ENCODE measurements around the gene SETD2. TPM values are rescaled to one million over a fixed set of nuclear protein-coding genes. Genes with fewer than 3 reads are reported as not detected.

The SETD2 gene
- total and polyA plus RNA-seq, 2 experiments from 2014 or later = 16.7 to 45.2 TPM

GRCh38 chr3:47089630-47090029 lies 74.3 kb downstream of the SETD2 start (continued):
- TF ChIP-seq, protein P1, sequence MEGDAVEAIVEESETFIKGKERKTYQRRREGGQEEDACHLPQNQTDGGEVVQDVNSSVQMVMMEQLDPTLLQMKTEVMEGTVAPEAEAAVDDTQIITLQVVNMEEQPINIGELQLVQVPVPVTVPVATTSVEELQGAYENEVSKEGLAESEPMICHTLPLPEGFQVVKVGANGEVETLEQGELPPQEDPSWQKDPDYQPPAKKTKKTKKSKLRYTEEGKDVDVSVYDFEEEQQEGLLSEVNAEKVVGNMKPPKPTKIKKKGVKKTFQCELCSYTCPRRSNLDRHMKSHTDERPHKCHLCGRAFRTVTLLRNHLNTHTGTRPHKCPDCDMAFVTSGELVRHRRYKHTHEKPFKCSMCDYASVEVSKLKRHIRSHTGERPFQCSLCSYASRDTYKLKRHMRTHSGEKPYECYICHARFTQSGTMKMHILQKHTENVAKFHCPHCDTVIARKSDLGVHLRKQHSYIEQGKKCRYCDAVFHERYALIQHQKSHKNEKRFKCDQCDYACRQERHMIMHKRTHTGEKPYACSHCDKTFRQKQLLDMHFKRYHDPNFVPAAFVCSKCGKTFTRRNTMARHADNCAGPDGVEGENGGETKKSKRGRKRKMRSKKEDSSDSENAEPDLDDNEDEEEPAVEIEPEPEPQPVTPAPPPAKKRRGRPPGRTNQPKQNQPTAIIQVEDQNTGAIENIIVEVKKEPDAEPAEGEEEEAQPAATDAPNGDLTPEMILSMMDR (conservative IDR thresholded peaks at IDR 0.05; ENCODE audit: low read depth in 2 of 2) = no peak
- TF ChIP-seq CREB1 (CRISPR knock-in tag; IDR thresholded peaks at IDR 0.05; ENCODE audit: low read depth) = no peak

- no peak overlapping the region for H3K27ac ChIP-seq (ENCODE audit: low read depth)
- no peaks in the 10 kb centered on the region for H3F3A ChIP-seq (replicated peaks; ENCODE audit: low read depth)
- peaks cover 9% of the 10 kb centered on the region; the same call in 1 of the 2 replicates for H3K79me2 ChIP-seq (replicated peaks; ENCODE audit: insufficient read depth)
- peaks cover 15% of the 10 kb centered on the region; the same call in 1 of the 2 replicates for H3K36me3 ChIP-seq (ENCODE audit: insufficient read depth)
- DNase-seq (ENCODE audit: low spot score) (no peak), ATAC-seq (no peak)
- Mint-ChIP-seq H3K9me3 (no peaks in the 10 kb centered on the region), H3K4me3 (no peak overlapping the region), H3K27ac (no peak overlapping the region), H3K4me1 (no peaks in the 10 kb centered on the region), H3K36me3 (ENCODE audit: low read depth) (peaks cover 27% of the 10 kb centered on the region), H3K27me3 (ENCODE audit: insufficient read depth, low read depth, poor library complexity) (no peaks in the 10 kb centered on the region)
- H3K4me2 ChIP-seq = no peak overlapping the region
- H3K9me2 ChIP-seq (ENCODE audit: insufficient read depth) = no peaks in the 10 kb centered on the region
- no peak overlapping the region for H3K4me3 ChIP-seq
- H2AFZ ChIP-seq = no peak overlapping the region
- H3K4me1 ChIP-seq (ENCODE audit: insufficient read depth) = no peaks in the 10 kb centered on the region
- TF ChIP-seq ZNF331 (CRISPR knock-in tag; IDR thresholded peaks at IDR 0.05; ENCODE audit: low read depth) = no peak
- no peak for TF ChIP-seq STAT1 (IDR thresholded peaks at IDR 0.05; ENCODE audit: unreplicated experiment)
- no peak for TF ChIP-seq ZNF462 (CRISPR knock-in tag; IDR thresholded peaks at IDR 0.05)
- no peaks in the 10 kb centered on the region for H4K20me1 ChIP-seq (replicated peaks; ENCODE audit: insufficient read depth)
- no peaks in the 10 kb centered on the region for H3K27me3 ChIP-seq (ENCODE audit: insufficient read depth)
These were observed 77.8 kb downstream of the SETD2 start for GRCh38 chr3:47086071-47086470.

Data from GM23338 (cell line).